ENCODE data around the gene TAOK2.

Gene TAOK2

GRCh38 chr16:29977063-29977825, 3.6 kb downstream of the TAOK2 start:
- TF ChIP-seq, protein P1, sequence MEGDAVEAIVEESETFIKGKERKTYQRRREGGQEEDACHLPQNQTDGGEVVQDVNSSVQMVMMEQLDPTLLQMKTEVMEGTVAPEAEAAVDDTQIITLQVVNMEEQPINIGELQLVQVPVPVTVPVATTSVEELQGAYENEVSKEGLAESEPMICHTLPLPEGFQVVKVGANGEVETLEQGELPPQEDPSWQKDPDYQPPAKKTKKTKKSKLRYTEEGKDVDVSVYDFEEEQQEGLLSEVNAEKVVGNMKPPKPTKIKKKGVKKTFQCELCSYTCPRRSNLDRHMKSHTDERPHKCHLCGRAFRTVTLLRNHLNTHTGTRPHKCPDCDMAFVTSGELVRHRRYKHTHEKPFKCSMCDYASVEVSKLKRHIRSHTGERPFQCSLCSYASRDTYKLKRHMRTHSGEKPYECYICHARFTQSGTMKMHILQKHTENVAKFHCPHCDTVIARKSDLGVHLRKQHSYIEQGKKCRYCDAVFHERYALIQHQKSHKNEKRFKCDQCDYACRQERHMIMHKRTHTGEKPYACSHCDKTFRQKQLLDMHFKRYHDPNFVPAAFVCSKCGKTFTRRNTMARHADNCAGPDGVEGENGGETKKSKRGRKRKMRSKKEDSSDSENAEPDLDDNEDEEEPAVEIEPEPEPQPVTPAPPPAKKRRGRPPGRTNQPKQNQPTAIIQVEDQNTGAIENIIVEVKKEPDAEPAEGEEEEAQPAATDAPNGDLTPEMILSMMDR (IDR thresholded peaks at IDR 0.05; ENCODE audit: low read depth, low read length), result no peak
- H3K4me3 ChIP-seq (ENCODE audit: low read depth, low read length), result no peak overlapping the region

GRCh38 chr16:29978081-29978480, 4.4 kb downstream of the TAOK2 start:
- TF ChIP-seq, protein P1 (IDR thresholded peaks at IDR 0.05; ENCODE audit: low read depth, low read length), result no peak
- no peak overlapping the region for H3K4me3 ChIP-seq (ENCODE audit: low read depth, low read length)

- H3K4me3 ChIP-seq (ENCODE audit: low read depth, low read length), result no peak overlapping the region
- TF ChIP-seq, protein P1 (IDR thresholded peaks at IDR 0.05; ENCODE audit: low read depth, low read length), result no peak
Observed at GRCh38 chr16:29978564-29979270, 5.0 kb downstream of the TAOK2 start.

- TF ChIP-seq, protein P1 (IDR thresholded peaks at IDR 0.05; ENCODE audit: low read depth, low read length), result no peak
- no peak overlapping the region for H3K4me3 ChIP-seq (ENCODE audit: low read depth, low read length)
Observed at GRCh38 chr16:29982560-29983419, 9.1 kb downstream of the TAOK2 start.

DNA sequence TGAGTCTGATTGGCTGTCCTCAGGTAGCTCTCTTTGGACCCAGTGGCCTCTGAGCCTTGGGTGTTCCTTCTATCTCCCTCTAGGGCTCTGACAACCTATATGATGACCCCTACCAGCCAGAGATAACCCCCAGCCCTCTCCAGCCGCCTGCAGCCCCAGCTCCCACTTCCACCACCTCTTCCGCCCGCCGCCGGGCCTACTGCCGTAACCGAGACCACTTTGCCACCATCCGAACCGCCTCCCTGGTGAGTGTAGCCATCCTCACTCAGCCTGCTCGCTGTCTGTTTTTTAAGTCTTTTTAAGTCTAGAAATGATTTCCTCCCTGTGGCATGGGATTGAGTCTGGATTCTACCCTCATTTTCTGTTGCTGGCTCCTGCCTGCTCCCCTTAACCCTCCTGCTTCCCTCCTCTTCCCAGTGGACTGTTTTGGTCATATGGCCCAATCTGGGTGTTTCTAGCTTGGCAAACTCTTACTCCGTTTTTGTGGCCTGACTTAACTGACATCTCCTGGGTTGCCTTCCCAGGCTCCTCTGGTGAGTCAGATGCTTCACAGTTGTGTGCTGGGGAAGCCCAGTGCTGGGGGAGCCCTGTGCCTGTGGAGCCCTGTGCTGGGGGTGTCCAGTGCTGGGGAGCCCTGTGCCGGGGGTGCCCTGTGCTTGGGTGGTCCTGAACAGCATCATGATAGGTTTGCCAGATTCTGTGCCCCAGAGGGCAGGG, 9.9 kb downstream of the TAOK2 start:
- TF ChIP-seq, protein P1 (IDR thresholded peaks at IDR 0.05; ENCODE audit: low read depth, low read length), result no peak
- H3K4me3 ChIP-seq (ENCODE audit: low read depth, low read length), result no peak overlapping the region

DNA sequence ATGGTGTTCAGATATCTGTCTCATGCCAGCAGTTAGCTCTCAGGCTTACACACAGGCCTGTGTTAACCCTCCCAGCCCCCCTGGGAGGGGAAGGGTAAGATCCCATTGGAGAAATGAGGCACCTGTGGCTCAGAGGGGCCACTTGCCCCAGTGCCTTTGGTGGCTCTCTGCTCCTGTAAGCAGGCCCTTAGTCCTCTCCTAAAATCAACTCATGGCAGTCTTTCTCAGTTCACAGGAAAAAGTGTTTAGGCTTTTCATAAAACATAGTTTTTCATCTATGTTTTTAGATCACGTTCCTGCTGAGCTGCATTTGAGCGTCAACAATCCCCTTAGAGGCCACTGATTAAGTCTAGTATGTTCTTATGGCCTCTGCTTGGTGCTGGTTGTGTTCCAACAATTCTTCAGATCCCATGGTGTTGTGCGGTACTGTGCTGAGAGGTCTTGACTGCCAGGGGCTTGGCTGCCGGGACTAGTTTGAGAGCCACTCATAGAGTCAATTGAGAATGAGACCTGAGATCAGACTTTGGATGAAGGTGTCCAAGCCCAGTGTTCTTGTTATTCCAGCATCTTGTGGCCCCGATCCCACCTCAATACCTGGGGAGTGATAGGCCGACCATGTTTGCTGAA, 10.6 kb downstream of the TAOK2 start:
- TF ChIP-seq, protein P1 (IDR thresholded peaks at IDR 0.05; ENCODE audit: low read depth, low read length), result no peak
- H3K4me3 ChIP-seq (ENCODE audit: low read depth, low read length), result no peak overlapping the region

Data from WI38 (cell line).